ENCODE results near the gene SCGN. TPM values are rescaled to one million over a fixed set of nuclear protein-coding genes. Genes with fewer than 3 reads are reported as not detected.

Gene SCGN
- total RNA-seq, 1 experiment from 2014 or later: not detected

GRCh38 chr6:25637211-25637610, 14.8 kb upstream of the SCGN start:
- no TSS peak for BruUV-seq (replicated peaks)
- Histone ChIP-seq H3K9me2 (ENCODE audit: insufficient read depth) (no peaks in the 10 kb centered on the region), H3K4me1 (replicated peaks; ENCODE audit: insufficient read depth) (no peaks in the 10 kb centered on the region), H3K4me2 (no peak overlapping the region), H3K4me3 (no peak overlapping the region), H3K79me2 (ENCODE audit: low read depth) (no peaks in the 10 kb centered on the region), H3K27me3 (ENCODE audit: insufficient read depth, low read depth) (no peaks in the 10 kb centered on the region), H3K9me3 (ENCODE audit: insufficient read depth, low read depth) (no peaks in the 10 kb centered on the region), H3K27ac (no peak overlapping the region), H2AFZ (no peak overlapping the region), H3K36me3 (ENCODE audit: low read depth) (no peaks in the 10 kb centered on the region), H3F3A (ENCODE audit: insufficient read depth, low read depth) (no peaks in the 10 kb centered on the region), H4K20me1 (ENCODE audit: insufficient read depth) (no peaks in the 10 kb centered on the region)
- ChIA-PET POLR2A (ENCODE audit: unreplicated experiment) (interaction anchor here (0.6 kb wide), 1 partner anchor 267 kb away, joined by 5 read pairs; no protein-coding TSS in a partner anchor), CTCF (no interaction called here)
- TF ChIP-seq CTCF (conservative IDR thresholded peaks at IDR 0.05) (no peak), EZH2 (IDR thresholded peaks at IDR 0.05; ENCODE audit: low read depth) (no peak)
- intact Hi-C loops (cut with micrococcal nuclease; ENCODE audit: unreplicated experiment): no loop called here
- no peak for DNase-seq

- Histone ChIP-seq H3K4me3 (no peak overlapping the region), H2AFZ (no peak overlapping the region), H3K27ac (no peak overlapping the region), H3K9me2 (ENCODE audit: insufficient read depth) (no peaks in the 10 kb centered on the region), H3K79me2 (ENCODE audit: low read depth) (no peaks in the 10 kb centered on the region), H3K4me1 (replicated peaks; ENCODE audit: insufficient read depth) (no peaks in the 10 kb centered on the region), H3K36me3 (ENCODE audit: low read depth) (no peaks in the 10 kb centered on the region), H3K4me2 (no peak overlapping the region), H3K9me3 (ENCODE audit: insufficient read depth, low read depth) (no peaks in the 10 kb centered on the region), H4K20me1 (ENCODE audit: insufficient read depth) (no peaks in the 10 kb centered on the region), H3F3A (ENCODE audit: insufficient read depth, low read depth) (no peaks in the 10 kb centered on the region), H3K27me3 (ENCODE audit: insufficient read depth, low read depth) (no peaks in the 10 kb centered on the region)
- BruUV-seq (replicated peaks): no TSS peak
- no peak for TF ChIP-seq EZH2 (IDR thresholded peaks at IDR 0.05; ENCODE audit: low read depth)
- no peak for TF ChIP-seq CTCF (conservative IDR thresholded peaks at IDR 0.05)
- intact Hi-C loops (cut with micrococcal nuclease; ENCODE audit: unreplicated experiment): no loop called here
- POLR2A ChIA-PET (ENCODE audit: unreplicated experiment): no interaction called here
- CTCF ChIA-PET: no interaction called here
- peak in 1 of 2 experiments; percentile 12 for DNase-seq
Measured at GRCh38 chr6:25637960-25638434, 14.0 kb upstream of the SCGN start.

- ChIA-PET POLR2A (ENCODE audit: unreplicated experiment) (no interaction called here), CTCF (no interaction called here)
- no peaks in the 10 kb centered on the region for H3K36me3 ChIP-seq (ENCODE audit: low read depth)
- no peak for DNase-seq
- no TSS peak for BruUV-seq (replicated peaks)
- no peaks in the 10 kb centered on the region for H3K79me2 ChIP-seq (ENCODE audit: low read depth)
- H3K9me3 ChIP-seq (ENCODE audit: insufficient read depth, low read depth): no peaks in the 10 kb centered on the region
- H3K4me3 ChIP-seq: no peak overlapping the region
- H3F3A ChIP-seq (ENCODE audit: insufficient read depth, low read depth): no peaks in the 10 kb centered on the region
- intact Hi-C loops (cut with micrococcal nuclease; ENCODE audit: unreplicated experiment): no loop called here
- TF ChIP-seq CTCF (conservative IDR thresholded peaks at IDR 0.05): no peak
- TF ChIP-seq EZH2 (IDR thresholded peaks at IDR 0.05; ENCODE audit: low read depth): no peak
- no peaks in the 10 kb centered on the region for H3K9me2 ChIP-seq (ENCODE audit: insufficient read depth)
- H4K20me1 ChIP-seq (ENCODE audit: insufficient read depth): no peaks in the 10 kb centered on the region
- no peaks in the 10 kb centered on the region for H3K27me3 ChIP-seq (ENCODE audit: insufficient read depth, low read depth)
- no peak overlapping the region for H2AFZ ChIP-seq
- H3K4me1 ChIP-seq (replicated peaks; ENCODE audit: insufficient read depth): no peaks in the 10 kb centered on the region
- H3K27ac ChIP-seq: no peak overlapping the region
- no peak overlapping the region for H3K4me2 ChIP-seq
Measured at GRCh38 chr6:25639653-25640052, 12.4 kb upstream of the SCGN start.

Data from PC-9 (cell line).